ENCODE data around the gene CD79B. TPM values are rescaled to one million over a fixed set of nuclear protein-coding genes. Genes with fewer than 3 reads are reported as not detected.

The CD79B gene
- total and polyA plus RNA-seq, 11 donors = 2.2 to 16.2 (median 4.9) TPM

DNA sequence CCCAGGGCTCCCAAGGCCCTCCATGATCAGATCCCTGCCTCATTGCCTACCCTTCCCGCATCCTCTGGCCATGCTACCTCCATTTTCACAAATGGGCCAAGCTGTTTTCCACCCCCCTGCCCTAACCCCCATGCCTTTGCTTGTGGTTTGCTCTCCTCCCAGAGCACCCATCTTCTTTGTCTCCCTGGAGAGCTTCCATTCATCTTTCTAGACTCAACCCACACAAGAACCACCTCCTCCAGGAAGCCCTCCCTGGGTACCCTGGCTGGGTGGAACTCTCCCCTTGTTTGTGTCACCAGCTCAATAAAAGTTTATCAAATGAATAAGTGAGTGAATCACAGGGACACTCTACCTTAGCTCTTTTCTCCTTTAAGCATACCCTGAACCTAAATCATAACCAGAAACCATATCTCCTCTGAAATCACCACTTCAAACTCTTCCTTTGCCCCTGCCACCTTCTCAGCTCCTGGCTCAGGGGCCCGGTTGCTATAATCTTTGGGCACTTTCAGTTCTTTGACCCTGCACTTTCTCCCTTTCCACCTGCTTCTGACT lies 43.5 kb upstream of the CD79B start:
- Histone ChIP-seq H3K36me3 (no peaks in the 10 kb centered on the region), H3K27me3 (no peaks in the 10 kb centered on the region), H3K9me3 (no peaks in the 10 kb centered on the region), H3K27ac (no peak overlapping the region), H3K4me1 (peaks cover 0 to 33% (median 16%) of the 10 kb centered on the region in 12 donors), H3K4me3 (no peak overlapping the region)
- no peak for ATAC-seq
- intact Hi-C loops (cut with DNase I) = no loop called here
- no peak for DNase-seq
- WGBS, 4 donors = 85 to 92% (median 89%) methylated on average over 2 of the region's 2 CpGs
- TF ChIP-seq, protein P1, sequence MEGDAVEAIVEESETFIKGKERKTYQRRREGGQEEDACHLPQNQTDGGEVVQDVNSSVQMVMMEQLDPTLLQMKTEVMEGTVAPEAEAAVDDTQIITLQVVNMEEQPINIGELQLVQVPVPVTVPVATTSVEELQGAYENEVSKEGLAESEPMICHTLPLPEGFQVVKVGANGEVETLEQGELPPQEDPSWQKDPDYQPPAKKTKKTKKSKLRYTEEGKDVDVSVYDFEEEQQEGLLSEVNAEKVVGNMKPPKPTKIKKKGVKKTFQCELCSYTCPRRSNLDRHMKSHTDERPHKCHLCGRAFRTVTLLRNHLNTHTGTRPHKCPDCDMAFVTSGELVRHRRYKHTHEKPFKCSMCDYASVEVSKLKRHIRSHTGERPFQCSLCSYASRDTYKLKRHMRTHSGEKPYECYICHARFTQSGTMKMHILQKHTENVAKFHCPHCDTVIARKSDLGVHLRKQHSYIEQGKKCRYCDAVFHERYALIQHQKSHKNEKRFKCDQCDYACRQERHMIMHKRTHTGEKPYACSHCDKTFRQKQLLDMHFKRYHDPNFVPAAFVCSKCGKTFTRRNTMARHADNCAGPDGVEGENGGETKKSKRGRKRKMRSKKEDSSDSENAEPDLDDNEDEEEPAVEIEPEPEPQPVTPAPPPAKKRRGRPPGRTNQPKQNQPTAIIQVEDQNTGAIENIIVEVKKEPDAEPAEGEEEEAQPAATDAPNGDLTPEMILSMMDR (IDR thresholded peaks at IDR 0.05) = no peak
- TF ChIP-seq POLR2A (IDR thresholded peaks at IDR 0.05) = no peak

DNA sequence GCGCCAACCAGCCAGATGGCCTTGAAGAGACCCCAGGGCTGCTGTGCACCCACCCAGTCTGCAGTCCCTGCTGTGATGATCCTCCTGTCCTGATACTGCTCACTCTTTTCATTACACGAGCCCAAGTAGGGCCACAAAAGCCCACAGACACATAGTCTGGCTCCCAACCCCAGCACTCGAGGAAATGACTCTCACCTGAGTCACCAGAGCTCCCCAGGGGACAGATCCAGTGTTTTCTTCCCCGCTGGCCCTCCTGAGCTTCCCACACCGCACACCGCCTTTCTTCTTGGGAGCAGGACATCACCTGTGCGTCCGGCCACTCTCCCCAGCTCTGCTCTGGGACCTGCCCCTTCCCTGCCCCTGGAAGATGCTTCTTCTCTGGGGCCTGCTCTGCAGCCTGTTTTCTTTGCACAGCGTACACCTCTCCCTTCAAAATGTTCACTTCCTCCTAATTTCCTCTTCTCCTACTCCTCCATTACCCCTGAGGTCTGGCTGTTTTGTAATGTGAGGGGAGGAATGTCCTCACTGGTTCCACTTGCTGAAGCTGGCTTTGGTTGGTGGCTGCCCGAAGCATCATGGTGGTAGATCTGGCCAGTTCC lies 42.6 kb upstream of the CD79B start:
- no peaks in the 10 kb centered on the region for H3K36me3 ChIP-seq
- ATAC-seq (peak in 3 of 4 donors; percentile 31 to 54 (median 47)), DNase-seq (peak in 1 of 5 donors; percentile 38)
- intact Hi-C loops (cut with DNase I) = no loop called here
- 68 to 73% (median 69%) methylated on average over 10 of the region's 10 CpGs for WGBS, 4 donors
- peaks cover 0 to 23% (median 9%) of the 10 kb centered on the region in 12 donors for H3K4me1 ChIP-seq
- peak overlapping the region in 1 of 12 donors; percentile 9 for H3K27ac ChIP-seq
- no peaks in the 10 kb centered on the region for H3K9me3 ChIP-seq
- no peak overlapping the region for H3K4me3 ChIP-seq
- TF ChIP-seq, protein P1 (IDR thresholded peaks at IDR 0.05) = no peak
- no peak for TF ChIP-seq POLR2A (IDR thresholded peaks at IDR 0.05)
- H3K27me3 ChIP-seq = no peaks in the 10 kb centered on the region

- ATAC-seq = peak in 2 of 4 donors; percentile 4 to 7
- H3K27ac ChIP-seq = no peak overlapping the region
- intact Hi-C loops (cut with DNase I) = no loop called here
Observed at GRCh38 chr17:63973930-63974593, 41.9 kb upstream of the CD79B start.

DNA sequence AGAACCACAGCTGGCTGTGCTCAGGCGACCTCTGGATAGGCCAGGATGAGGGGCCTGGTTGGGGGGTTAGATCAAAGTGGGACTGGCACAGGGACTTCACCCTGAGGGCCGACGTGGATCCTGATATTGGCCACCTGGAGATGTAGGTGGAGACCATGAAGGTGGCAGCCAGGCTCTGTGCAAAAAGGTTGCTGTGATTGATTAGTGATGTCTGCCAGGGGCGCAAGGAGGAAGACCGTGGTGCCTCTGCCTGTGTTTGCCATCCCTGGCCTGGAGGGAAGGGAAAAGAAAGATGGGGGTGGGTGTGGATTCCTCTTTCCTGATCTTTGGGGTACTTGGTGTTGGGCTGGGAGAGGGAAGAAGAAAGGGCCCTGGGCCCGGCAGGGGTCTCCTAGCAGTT lies 41.1 kb upstream of the CD79B start:
- no peak for DNase-seq
- Histone ChIP-seq H3K4me3 (no peak overlapping the region), H3K9me3 (no peaks in the 10 kb centered on the region), H3K4me1 (peaks cover 0 to 20% (median 9%) of the 10 kb centered on the region in 12 donors), H3K36me3 (no peaks in the 10 kb centered on the region), H3K27me3 (no peaks in the 10 kb centered on the region), H3K27ac (no peak overlapping the region)
- intact Hi-C loops (cut with DNase I) = no loop called here
- 87 to 96% (median 95%) methylated on average over 5 to 6 of the region's 6 CpGs for WGBS, 4 donors
- ATAC-seq = no peak
- TF ChIP-seq, protein P1 (IDR thresholded peaks at IDR 0.05) = no peak
- TF ChIP-seq POLR2A (IDR thresholded peaks at IDR 0.05) = no peak

More at GRCh38 chr17:63973930-63974593, 41.9 kb upstream of the CD79B start:
- no peaks in the 10 kb centered on the region for H3K36me3 ChIP-seq
- DNase-seq = no peak
- WGBS, 4 donors = 81 to 85% (median 84%) methylated on average over 11 to 12 of the region's 12 CpGs
- H3K4me3 ChIP-seq = no peak overlapping the region
- no peaks in the 10 kb centered on the region for H3K9me3 ChIP-seq
- H3K4me1 ChIP-seq = peaks cover 0 to 20% (median 9%) of the 10 kb centered on the region in 12 donors
- H3K27me3 ChIP-seq = no peaks in the 10 kb centered on the region
- TF ChIP-seq, protein P1 (IDR thresholded peaks at IDR 0.05) = no peak
- no peak for TF ChIP-seq POLR2A (IDR thresholded peaks at IDR 0.05)

All from heart left ventricle (tissue), 16 donors.